K562 (cell line): Measurements from ENCODE around the gene MBD4. TPM values are rescaled to one million over a fixed set of nuclear protein-coding genes. Genes with fewer than 3 reads are reported as not detected.

Source experiments
- ATF2 ChIP-seq: sonication (generic); formaldehyde crosslinking; IDR thresholded peaks from 2 replicates; pipeline ENCODE4 v1.8.1; 2022; ENCODE audit warnings: missing genetic modification reagents
- CCNT2 ChIP-seq: IDR thresholded peaks from 2 replicates; pipeline ENCODE4 v1.6.1; 2011; ENCODE audit warnings: borderline replicate concordance, low read depth, mild to moderate bottlenecking, moderate library complexity, mixed read lengths, low read length; ENCODE audit not compliant: insufficient read length; ENCODE audit errors: extremely low read depth
- CSDE1 ChIP-seq, 2 experiments: fragments of 450-650 bp; IDR thresholded peaks; 2 replicates each; pipeline ENCODE4 v1.6.1; 2016; ENCODE audit warnings: mild to moderate bottlenecking in 1 of 2
- DPF2 ChIP-seq: fragments of 450-650 bp; IDR thresholded peaks from 2 replicates; pipeline ENCODE4 v1.6.1; 2016
- ELK3 ChIP-seq: fragments of 450-650 bp; formaldehyde crosslinking; IDR thresholded peaks from 2 replicates; pipeline ENCODE4 v1.4.0; 2020; ENCODE audit warnings: mild to moderate bottlenecking
- GATAD2B ChIP-seq: fragments of 450-650 bp; IDR thresholded peaks from 2 replicates; pipeline ENCODE4 v1.6.1; 2017; ENCODE audit warnings: mild to moderate bottlenecking, borderline replicate concordance
- HCFC1 ChIP-seq: IDR thresholded peaks from 2 replicates; pipeline ENCODE4 v1.6.1; 2012; ENCODE audit warnings: low read depth, low read length, improper control_type of control experiment
- HNRNPLL ChIP-seq: fragments of 200-400 bp; formaldehyde crosslinking; IDR thresholded peaks from 2 replicates; pipeline ENCODE4 v1.6.1; 2017; ENCODE audit warnings: low read length, low read depth, mild to moderate bottlenecking; ENCODE audit not compliant: poor library complexity, severe bottlenecking
- KDM2B ChIP-seq: fragments of 250-450 bp; sonication (Bioruptor Pico); IDR thresholded peaks from 2 replicates; pipeline ENCODE4 v1.8.0; 2021; ENCODE audit warnings: mild to moderate bottlenecking, moderate library complexity
- MBD1 ChIP-seq: fragments of 250-450 bp; sonication (Bioruptor Pico); IDR thresholded peaks from 2 replicates; pipeline ENCODE4 v1.8.0; 2022; ENCODE audit warnings: inconsistent platforms
- PHB ChIP-seq: fragments of 250-450 bp; sonication (Bioruptor Pico); IDR thresholded peaks from 2 replicates; pipeline ENCODE4 v1.5.0; 2021
- PHB2 ChIP-seq: fragments of 450-650 bp; IDR thresholded peaks from 2 replicates; pipeline ENCODE4 v1.6.1; 2017; ENCODE audit warnings: low read depth
- SRSF7 ChIP-seq: fragments of 200-400 bp; formaldehyde crosslinking; optimal IDR thresholded peaks from 2 replicates; pipeline ENCODE3; 2017; ENCODE audit warnings: mild to moderate bottlenecking, low read depth, low read length
- UBTF ChIP-seq, 2 experiments: IDR thresholded peaks; 2 replicates each; pipeline ENCODE4 v1.6.1; 2012; ENCODE audit warnings: improper control_type of control experiment in 2 of 2, low read depth in 2 of 2, low read length in 2 of 2, borderline replicate concordance in 1 of 2
- USF2 ChIP-seq: sonication (generic); formaldehyde crosslinking; IDR thresholded peaks from 2 replicates; pipeline ENCODE4 v1.5.0; 2020; ENCODE audit warnings: missing genetic modification reagents
- ZC3H8 ChIP-seq: fragments of 450-650 bp; IDR thresholded peaks from 2 replicates; pipeline ENCODE4 v1.6.1; 2017
- ZNF12 ChIP-seq: sonication (generic); formaldehyde crosslinking; IDR thresholded peaks from 2 replicates; pipeline ENCODE4 v1.4.0; 2020; ENCODE audit warnings: mild to moderate bottlenecking, missing genetic modification reagents
- ZNF174 ChIP-seq: fragments of 250-450 bp; sonication (Bioruptor Pico); IDR thresholded peaks from 2 replicates; pipeline ENCODE4 v1.4.0; 2020; ENCODE audit warnings: mild to moderate bottlenecking
- ZNF175 ChIP-seq: fragments of 200-800 bp; sonication (Bioruptor generic); IDR thresholded peaks from 2 replicates; pipeline ENCODE4 v1.6.1; 2016; ENCODE audit warnings: low read depth, mild to moderate bottlenecking, missing genetic modification characterization, missing compliant biosample characterization
- ZNF551 ChIP-seq: fragments of 250-450 bp; sonication (Bioruptor Pico); IDR thresholded peaks from 2 replicates; pipeline ENCODE4 v1.5.0; 2021; ENCODE audit warnings: mild to moderate bottlenecking, moderate library complexity
- ZNF699 ChIP-seq: fragments of 250-450 bp; sonication (Bioruptor Pico); IDR thresholded peaks from 2 replicates; pipeline ENCODE4 v1.8.0; 2021; ENCODE audit warnings: mild to moderate bottlenecking, moderate library complexity; ENCODE audit not compliant: insufficient replicate concordance
- ZNF778 ChIP-seq: fragments of 450-650 bp; formaldehyde crosslinking; IDR thresholded peaks from 2 replicates; pipeline ENCODE4 v1.4.0; 2020; ENCODE audit warnings: mild to moderate bottlenecking, moderate library complexity
- ZSCAN29 ChIP-seq: fragments of 450-650 bp; IDR thresholded peaks from 2 replicates; pipeline ENCODE4 v1.6.1; 2017
- polyA plus RNA-seq, 8 experiments: library from polyadenylated mRNA; depleted of rRNA in 4 of 8; stranded (reverse) in 5 of 8; unstranded in 3 of 8; fragments of >200 nt; fragmentation: Nextera tagmentation in 2 of 8; fragmentation: Illumina TruSeq in 1 of 8; extraction: Ambion mirVana in 2 of 8; extraction: Trizol in 1 of 8; gene quantifications; 2 replicates each; pipeline versions ENCODE4 v1.2.1 to v1.2.3, GENCODE V29; 2011 to 2014; ENCODE audit warnings: inconsistent platforms in 1 of 8, missing spikeins in 1 of 8
- total RNA-seq, 7 experiments: library from RNA; depleted of rRNA in 6 of 7; stranded (reverse); fragments of >200 nt in 6 of 7; fragmentation: Illumina TruSeq in 2 of 7; extraction: Trizol in 2 of 7; gene quantifications; 2 replicates each; pipeline versions ENCODE4 v1.2.1 to v1.2.3, GENCODE V29; 2011 to 2021; ENCODE audit warnings: low replicate concordance in 1 of 7

Gene MBD4
- total and polyA plus RNA-seq, 9 of the 15 experiments (the other 6 are each of a cell fraction or from before 2014, with no cell fraction given): 13.3 to 63.9 (median 39.0) TPM

- TF ChIP-seq MBD1 (CRISPR knock-in tag) (no peak), ZC3H8 (no peak), GATAD2B (no peak), USF2 (CRISPR knock-in tag) (no peak), CSDE1 (IDR thresholded peaks at IDR 0.05) (peak in 1 of 2 experiments; percentile 65; a peak in 1 of 4 replicates), UBTF (IDR thresholded peaks at IDR 0.05; ENCODE audit: borderline replicate concordance in 1 of 2, low read depth in 2 of 2, low read length in 2 of 2) (no peak), SRSF7 (no peak), DPF2 (no peak), ATF2 (CRISPR knock-in tag) (no peak), KDM2B (CRISPR knock-in tag) (no peak), PHB2 (0 out of 2 replicates have a peak, but pooled peaks have one; percentile 42), HCFC1 (no peak), ZNF175 (CRISPR knock-in tag) (no peak; the same call in 1 of the 2 replicates), PHB (CRISPR knock-in tag) (no peak), ZSCAN29 (no peak), ZNF12 (CRISPR knock-in tag) (no peak), CCNT2 (no peak), ZNF778 (CRISPR knock-in tag) (no peak), ELK3 (no peak), ZNF174 (no peak), HNRNPLL (peak; percentile 71), ZNF699 (CRISPR knock-in tag) (no peak), ZNF551 (no peak)
These were observed 8.6 kb upstream of the MBD4 start (continued) for GRCh38 chr3:129448186-129448895.
